Osteoblast (primary cell): ENCODE measurements around the gene BCL11B. TPM values are rescaled to one million over a fixed set of nuclear protein-coding genes. Genes with fewer than 3 reads are reported as not detected.

Source experiments
- DNase-seq: peaks from one replicate; pipeline ENCODE4 v3.0.0; 2011; ENCODE audit warnings: low spot score, mixed read lengths; ENCODE audit not compliant: insufficient read length; ENCODE audit errors: missing footprints
- H2AFZ ChIP-seq: 2 replicates; pipeline ENCODE4 v1.6.0; 2011; ENCODE audit warnings: mild to moderate bottlenecking, low read length
- H3K27ac ChIP-seq: 2 replicates; pipeline ENCODE4 v1.5.1; 2011; ENCODE audit warnings: mild to moderate bottlenecking, low read depth, low read length, moderate library complexity
- H3K27me3 ChIP-seq: 2 replicates; pipeline ENCODE4 v1.6.0; 2012; ENCODE audit warnings: mild to moderate bottlenecking, control low read depth, inconsistent platforms, low read length, moderate library complexity; ENCODE audit not compliant: insufficient read depth
- H3K36me3 ChIP-seq: 2 replicates; pipeline ENCODE4 v1.5.1; 2011; ENCODE audit warnings: mild to moderate bottlenecking, low read length, control low read depth, moderate library complexity; ENCODE audit not compliant: insufficient read depth
- H3K4me1 ChIP-seq: 2 replicates; pipeline ENCODE4 v1.5.1; 2011; ENCODE audit warnings: mild to moderate bottlenecking, low read length, control low read depth, moderate library complexity; ENCODE audit not compliant: insufficient read depth
- H3K4me2 ChIP-seq: 2 replicates; pipeline ENCODE4 v1.6.0; 2011; ENCODE audit warnings: mild to moderate bottlenecking, low read length; ENCODE audit not compliant: insufficient read depth
- H3K4me3 ChIP-seq: fragments of 200-600 bp; sonication (generic); 3 replicates; pipeline ENCODE4 v1.5.1; 2012; ENCODE audit warnings: mild to moderate bottlenecking, low read length, inconsistent platforms; ENCODE audit not compliant: insufficient read depth
- H3K79me2 ChIP-seq: 2 replicates; pipeline ENCODE4 v1.6.0; 2012; ENCODE audit warnings: mild to moderate bottlenecking, low read length, control low read depth, inconsistent platforms; ENCODE audit not compliant: insufficient read depth
- H3K9me3 ChIP-seq: 2 replicates; pipeline ENCODE4 v1.5.1; 2011; ENCODE audit warnings: low read depth, low read length, control low read depth
- H4K20me1 ChIP-seq: 2 replicates; pipeline ENCODE4 v1.6.0; 2012; ENCODE audit warnings: mild to moderate bottlenecking, low read length, control low read depth; ENCODE audit not compliant: insufficient read depth
- total RNA-seq: library from RNA; depleted of rRNA; stranded (reverse); fragments of >200 nt; gene quantifications from 2 replicates; pipeline ENCODE4 v1.2.3, GENCODE V29; 2012
- TF ChIP-seq, protein P1 (sequence below): IDR thresholded peaks from 2 replicates; pipeline ENCODE4 v1.5.1; 2011; ENCODE audit warnings: mild to moderate bottlenecking, low read depth, low read length, moderate library complexity; ENCODE audit errors: extremely low read depth

BCL11B gene
- total RNA-seq, 1 donor: 0.36 TPM

DNA sequence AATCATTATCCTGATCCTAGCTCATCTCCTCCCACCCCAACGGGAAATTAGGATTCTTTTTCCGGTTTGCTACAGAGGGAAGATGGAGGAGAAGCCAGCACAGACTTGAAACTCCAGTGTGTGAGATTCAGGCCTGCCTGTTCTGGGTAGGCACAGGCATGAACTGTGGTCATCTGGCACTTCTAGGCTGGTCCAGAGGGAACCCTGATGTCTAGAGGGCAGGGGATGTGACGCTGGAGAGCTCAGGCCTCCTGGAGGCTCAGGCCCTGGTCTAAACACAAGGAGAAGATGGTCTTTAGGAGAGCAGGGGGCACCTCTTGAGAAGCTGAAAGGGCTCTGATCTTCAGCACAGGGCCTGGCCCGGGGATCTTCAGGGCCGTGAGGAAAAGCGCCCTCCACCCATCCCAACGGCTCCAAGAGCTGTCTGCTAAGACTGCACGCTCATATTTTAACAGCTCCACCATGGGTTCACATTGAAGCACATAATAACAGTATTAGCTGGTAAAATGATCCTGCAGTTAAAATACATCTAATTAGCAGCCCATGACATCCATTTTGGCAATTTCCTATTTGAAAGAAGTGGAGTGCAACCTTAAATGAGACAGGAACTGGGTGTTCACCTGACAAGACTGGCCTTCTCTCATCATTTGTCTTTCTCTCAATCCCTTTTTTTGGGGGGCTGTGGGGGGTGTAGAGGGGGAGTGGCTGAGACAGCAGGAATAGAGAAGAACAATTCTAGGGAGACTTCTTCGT is 35.4 kb downstream of the BCL11B start:
- TF ChIP-seq, protein P1, sequence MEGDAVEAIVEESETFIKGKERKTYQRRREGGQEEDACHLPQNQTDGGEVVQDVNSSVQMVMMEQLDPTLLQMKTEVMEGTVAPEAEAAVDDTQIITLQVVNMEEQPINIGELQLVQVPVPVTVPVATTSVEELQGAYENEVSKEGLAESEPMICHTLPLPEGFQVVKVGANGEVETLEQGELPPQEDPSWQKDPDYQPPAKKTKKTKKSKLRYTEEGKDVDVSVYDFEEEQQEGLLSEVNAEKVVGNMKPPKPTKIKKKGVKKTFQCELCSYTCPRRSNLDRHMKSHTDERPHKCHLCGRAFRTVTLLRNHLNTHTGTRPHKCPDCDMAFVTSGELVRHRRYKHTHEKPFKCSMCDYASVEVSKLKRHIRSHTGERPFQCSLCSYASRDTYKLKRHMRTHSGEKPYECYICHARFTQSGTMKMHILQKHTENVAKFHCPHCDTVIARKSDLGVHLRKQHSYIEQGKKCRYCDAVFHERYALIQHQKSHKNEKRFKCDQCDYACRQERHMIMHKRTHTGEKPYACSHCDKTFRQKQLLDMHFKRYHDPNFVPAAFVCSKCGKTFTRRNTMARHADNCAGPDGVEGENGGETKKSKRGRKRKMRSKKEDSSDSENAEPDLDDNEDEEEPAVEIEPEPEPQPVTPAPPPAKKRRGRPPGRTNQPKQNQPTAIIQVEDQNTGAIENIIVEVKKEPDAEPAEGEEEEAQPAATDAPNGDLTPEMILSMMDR: no peak
- Histone ChIP-seq H4K20me1 (no peaks in the 10 kb centered on the region), H3K36me3 (no peaks in the 10 kb centered on the region), H3K79me2 (no peaks in the 10 kb centered on the region), H3K4me3 (no peak overlapping the region), H3K4me1 (no peaks in the 10 kb centered on the region), H2AFZ (no peak overlapping the region), H3K27ac (no peak overlapping the region), H3K4me2 (no peak overlapping the region), H3K27me3 (no peaks in the 10 kb centered on the region), H3K9me3 (peaks cover 2% of the 10 kb centered on the region)
- DNase-seq: no peak

DNA sequence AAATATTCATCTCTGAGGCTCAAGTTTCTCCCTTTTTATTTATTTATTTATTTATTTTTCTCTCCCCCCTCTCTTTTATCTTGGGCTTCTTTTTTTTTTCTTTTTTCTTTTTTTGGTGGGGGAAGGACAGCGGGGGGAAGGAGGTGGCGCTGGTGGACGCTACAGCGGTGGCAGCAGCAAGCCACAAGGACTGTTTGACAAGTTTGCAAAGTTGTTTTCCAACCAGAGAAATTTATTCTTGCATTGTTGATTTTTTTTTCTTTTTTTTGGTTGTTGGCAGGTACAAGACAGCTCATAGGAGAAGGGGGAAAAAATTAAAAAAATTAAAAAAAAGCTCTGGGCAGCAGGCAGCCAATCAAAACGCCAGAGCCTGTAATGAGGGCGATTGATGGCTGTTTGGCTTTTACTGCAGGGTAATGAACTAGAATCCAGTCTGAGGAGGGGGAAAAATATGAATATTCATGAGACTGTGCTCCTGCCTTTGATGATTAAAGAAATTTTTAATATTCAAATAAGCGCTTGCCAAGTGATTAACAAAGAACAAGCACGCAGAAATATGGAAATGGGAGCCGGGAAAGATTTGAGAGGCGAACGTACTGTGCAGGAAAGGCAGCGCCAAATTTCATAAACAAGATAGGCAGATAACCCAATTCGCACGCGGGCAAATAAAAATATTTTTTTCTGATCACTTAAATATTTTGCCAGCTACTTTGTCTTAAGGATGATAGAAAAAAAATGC is 36.2 kb downstream of the BCL11B start:
- no peak overlapping the region for H3K4me2 ChIP-seq

DNA sequence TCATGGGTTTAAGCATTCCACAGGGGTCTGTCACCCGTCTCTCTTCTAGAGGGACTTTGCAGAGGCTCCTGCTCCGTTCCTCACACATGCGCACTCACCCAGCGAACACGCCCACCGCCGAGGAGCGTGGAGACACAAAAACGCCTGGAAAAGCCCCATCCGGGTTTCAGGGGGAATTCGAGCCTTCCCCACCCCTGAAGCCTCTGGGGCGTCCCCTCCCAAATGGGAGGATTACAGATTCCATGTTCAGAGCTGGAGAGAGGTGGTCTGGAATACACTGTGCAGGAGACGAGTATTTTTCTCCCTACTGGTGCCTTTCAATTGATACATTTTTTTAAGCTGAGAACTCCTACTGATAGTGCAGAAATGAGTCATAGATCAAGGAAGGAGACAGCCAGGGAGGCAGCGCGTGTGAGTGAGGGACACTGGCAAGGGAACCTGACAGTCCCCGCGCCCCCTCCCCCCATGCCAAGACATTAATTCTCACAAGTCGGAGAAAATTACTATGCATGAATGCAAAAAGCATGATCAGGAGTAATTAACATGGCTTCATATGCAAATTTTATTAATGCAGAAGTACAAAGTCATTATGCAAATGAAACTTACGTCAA is 36.9 kb downstream of the BCL11B start:
- Histone ChIP-seq H2AFZ (no peak overlapping the region), H3K9me3 (peaks cover 2% of the 10 kb centered on the region), H3K36me3 (no peaks in the 10 kb centered on the region), H4K20me1 (no peaks in the 10 kb centered on the region), H3K4me2 (no peak overlapping the region), H3K27me3 (no peaks in the 10 kb centered on the region), H3K4me3 (no peak overlapping the region), H3K4me1 (no peaks in the 10 kb centered on the region), H3K27ac (no peak overlapping the region), H3K79me2 (no peaks in the 10 kb centered on the region)
- no peak for DNase-seq
- TF ChIP-seq, protein P1: no peak

More for the DNA sequence above, 36.2 kb downstream of the BCL11B start:
- H3K9me3 ChIP-seq: peaks cover 2% of the 10 kb centered on the region
- H3K27ac ChIP-seq: no peak overlapping the region
- no peak overlapping the region for H3K4me3 ChIP-seq
- H4K20me1 ChIP-seq: no peaks in the 10 kb centered on the region
- H3K79me2 ChIP-seq: no peaks in the 10 kb centered on the region
- TF ChIP-seq, protein P1: no peak
- DNase-seq: no peak
- no peaks in the 10 kb centered on the region for H3K4me1 ChIP-seq
- no peaks in the 10 kb centered on the region for H3K27me3 ChIP-seq
- no peak overlapping the region for H2AFZ ChIP-seq
- no peaks in the 10 kb centered on the region for H3K36me3 ChIP-seq

DNA sequence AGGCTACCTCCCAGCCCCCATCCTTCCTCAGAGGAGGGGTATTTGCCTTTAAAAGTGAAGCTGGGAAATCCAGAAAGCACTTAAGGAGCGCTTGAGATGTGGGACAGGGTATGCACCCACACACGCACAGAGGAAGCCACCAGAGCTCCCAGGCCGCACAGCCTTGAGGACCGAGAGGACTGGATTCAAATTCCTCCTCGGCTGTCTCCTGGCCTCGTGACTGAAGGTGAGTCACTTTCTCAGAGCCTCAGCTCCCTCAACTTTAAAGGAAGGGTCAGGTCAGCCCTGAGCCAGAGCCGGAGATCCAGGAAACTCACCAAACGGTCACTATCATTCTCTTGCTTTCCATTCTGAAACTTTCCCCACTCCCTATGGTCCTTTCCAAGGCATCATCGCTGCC is 37.6 kb downstream of the BCL11B start:
- Histone ChIP-seq H3K79me2 (no peaks in the 10 kb centered on the region), H3K4me2 (no peak overlapping the region), H3K9me3 (peaks cover 2% of the 10 kb centered on the region)

More for the DNA sequence above, 37.6 kb downstream of the BCL11B start:
- TF ChIP-seq, protein P1: no peak
- H4K20me1 ChIP-seq: no peaks in the 10 kb centered on the region
- H3K4me3 ChIP-seq: no peak overlapping the region
- H2AFZ ChIP-seq: no peak overlapping the region
- no peak for DNase-seq
- no peak overlapping the region for H3K27ac ChIP-seq
- H3K27me3 ChIP-seq: no peaks in the 10 kb centered on the region
- H3K4me1 ChIP-seq: no peaks in the 10 kb centered on the region
- no peaks in the 10 kb centered on the region for H3K36me3 ChIP-seq
